Thyroid gland (tissue), 4 donors: ENCODE measurements around the gene NCKAP5.

Experiments used
- POLR2A ChIP-seq, 2 donors: fragments of 450-650 bp; IDR thresholded peaks; one replicate each; pipeline ENCODE4 v1.6.1; 2017; ENCODE audit warnings: antibody characterized with exemption in 2 of 2, mild to moderate bottlenecking in 2 of 2, moderate library complexity in 1 of 2
- TF ChIP-seq, protein P1 (sequence below), 6 experiments: fragments of 200-600 bp in 3 of 6; fragments of 450-650 bp in 3 of 6; sonication (generic) in 3 of 6; IDR thresholded peaks; one replicate each; pipeline ENCODE4 v1.5.1; 2016 to 2019; ENCODE audit warnings: antibody characterized with exemption in 6 of 6, mild to moderate bottlenecking in 2 of 6, inconsistent platforms in 1 of 6, moderate library complexity in 1 of 6

DNA sequence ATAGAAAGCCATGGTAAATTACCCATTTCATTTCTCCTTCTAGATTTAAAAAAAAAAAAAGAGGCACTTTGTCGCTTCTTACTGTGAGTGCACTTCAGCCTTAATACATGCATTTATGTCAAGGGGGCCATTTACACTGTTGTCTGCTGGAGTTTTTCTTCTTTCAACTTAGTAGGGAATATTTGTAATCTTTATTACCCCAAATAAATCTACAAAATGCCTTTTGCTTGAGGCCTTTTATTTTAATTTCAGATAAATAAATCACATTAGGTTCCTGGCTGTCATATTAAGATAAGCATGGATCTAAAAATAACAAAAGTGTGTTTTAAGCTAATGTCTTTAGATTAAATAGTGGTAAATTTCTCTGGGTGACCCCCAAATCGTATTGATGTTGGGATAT lies 276.0 kb downstream of the NCKAP5 start:
- TF ChIP-seq, protein P1, sequence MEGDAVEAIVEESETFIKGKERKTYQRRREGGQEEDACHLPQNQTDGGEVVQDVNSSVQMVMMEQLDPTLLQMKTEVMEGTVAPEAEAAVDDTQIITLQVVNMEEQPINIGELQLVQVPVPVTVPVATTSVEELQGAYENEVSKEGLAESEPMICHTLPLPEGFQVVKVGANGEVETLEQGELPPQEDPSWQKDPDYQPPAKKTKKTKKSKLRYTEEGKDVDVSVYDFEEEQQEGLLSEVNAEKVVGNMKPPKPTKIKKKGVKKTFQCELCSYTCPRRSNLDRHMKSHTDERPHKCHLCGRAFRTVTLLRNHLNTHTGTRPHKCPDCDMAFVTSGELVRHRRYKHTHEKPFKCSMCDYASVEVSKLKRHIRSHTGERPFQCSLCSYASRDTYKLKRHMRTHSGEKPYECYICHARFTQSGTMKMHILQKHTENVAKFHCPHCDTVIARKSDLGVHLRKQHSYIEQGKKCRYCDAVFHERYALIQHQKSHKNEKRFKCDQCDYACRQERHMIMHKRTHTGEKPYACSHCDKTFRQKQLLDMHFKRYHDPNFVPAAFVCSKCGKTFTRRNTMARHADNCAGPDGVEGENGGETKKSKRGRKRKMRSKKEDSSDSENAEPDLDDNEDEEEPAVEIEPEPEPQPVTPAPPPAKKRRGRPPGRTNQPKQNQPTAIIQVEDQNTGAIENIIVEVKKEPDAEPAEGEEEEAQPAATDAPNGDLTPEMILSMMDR (IDR thresholded peaks at IDR 0.05): no peak
- TF ChIP-seq POLR2A (IDR thresholded peaks at IDR 0.05): no peak
